GM10266 (cell line): ENCODE results near the gene ADAT3.

Experiments used
- DNase-seq: peaks from one replicate; pipeline ENCODE4 v3.0.0; 2012; ENCODE audit errors: extremely low spot score
- TF ChIP-seq, protein P1 (sequence below): IDR thresholded peaks from 2 replicates; pipeline ENCODE4 v1.5.1; 2012; ENCODE audit warnings: mild to moderate bottlenecking, low read depth; ENCODE audit not compliant: control insufficient read depth, insufficient read depth; ENCODE audit errors: missing control alignments

Gene ADAT3

DNA sequence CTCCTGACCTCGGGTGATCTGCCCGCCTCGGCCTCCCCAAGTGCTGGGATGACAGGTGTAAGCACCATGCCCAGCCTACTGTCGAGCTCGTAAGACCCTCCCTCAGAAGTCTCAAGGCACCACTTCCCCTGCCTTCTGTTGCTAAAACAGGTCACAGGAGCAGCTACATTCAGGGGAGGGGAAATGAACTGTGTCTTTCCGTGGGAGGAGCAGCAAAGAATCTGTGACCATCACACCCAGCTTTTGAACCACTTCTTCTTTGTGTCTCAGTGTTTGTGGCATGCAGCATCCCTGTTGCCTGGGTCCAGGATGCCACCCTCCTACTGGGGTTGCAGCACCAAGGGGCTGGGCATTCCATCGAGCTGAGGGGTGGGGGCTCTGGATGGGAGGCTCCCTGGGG is 28.0 kb downstream of the ADAT3 start:
- no peak for DNase-seq
- TF ChIP-seq, protein P1, sequence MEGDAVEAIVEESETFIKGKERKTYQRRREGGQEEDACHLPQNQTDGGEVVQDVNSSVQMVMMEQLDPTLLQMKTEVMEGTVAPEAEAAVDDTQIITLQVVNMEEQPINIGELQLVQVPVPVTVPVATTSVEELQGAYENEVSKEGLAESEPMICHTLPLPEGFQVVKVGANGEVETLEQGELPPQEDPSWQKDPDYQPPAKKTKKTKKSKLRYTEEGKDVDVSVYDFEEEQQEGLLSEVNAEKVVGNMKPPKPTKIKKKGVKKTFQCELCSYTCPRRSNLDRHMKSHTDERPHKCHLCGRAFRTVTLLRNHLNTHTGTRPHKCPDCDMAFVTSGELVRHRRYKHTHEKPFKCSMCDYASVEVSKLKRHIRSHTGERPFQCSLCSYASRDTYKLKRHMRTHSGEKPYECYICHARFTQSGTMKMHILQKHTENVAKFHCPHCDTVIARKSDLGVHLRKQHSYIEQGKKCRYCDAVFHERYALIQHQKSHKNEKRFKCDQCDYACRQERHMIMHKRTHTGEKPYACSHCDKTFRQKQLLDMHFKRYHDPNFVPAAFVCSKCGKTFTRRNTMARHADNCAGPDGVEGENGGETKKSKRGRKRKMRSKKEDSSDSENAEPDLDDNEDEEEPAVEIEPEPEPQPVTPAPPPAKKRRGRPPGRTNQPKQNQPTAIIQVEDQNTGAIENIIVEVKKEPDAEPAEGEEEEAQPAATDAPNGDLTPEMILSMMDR = no peak

DNA sequence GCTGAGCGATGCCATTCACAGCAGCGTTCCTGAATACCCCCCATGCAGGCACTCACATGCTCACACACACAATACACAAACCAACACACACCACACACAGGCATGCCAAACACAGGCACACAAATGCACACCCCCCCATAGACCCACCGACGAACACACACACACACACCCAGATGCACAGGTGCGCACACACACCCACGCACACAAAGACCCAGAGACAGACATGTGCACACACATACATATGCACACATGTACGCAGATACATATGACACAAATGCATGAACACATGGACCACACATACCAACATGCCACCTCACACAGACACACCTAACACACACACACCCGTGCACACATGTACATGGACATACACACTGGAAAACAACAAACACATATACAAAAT is 28.7 kb downstream of the ADAT3 start:
- TF ChIP-seq, protein P1 = no peak
- DNase-seq = no peak

DNA sequence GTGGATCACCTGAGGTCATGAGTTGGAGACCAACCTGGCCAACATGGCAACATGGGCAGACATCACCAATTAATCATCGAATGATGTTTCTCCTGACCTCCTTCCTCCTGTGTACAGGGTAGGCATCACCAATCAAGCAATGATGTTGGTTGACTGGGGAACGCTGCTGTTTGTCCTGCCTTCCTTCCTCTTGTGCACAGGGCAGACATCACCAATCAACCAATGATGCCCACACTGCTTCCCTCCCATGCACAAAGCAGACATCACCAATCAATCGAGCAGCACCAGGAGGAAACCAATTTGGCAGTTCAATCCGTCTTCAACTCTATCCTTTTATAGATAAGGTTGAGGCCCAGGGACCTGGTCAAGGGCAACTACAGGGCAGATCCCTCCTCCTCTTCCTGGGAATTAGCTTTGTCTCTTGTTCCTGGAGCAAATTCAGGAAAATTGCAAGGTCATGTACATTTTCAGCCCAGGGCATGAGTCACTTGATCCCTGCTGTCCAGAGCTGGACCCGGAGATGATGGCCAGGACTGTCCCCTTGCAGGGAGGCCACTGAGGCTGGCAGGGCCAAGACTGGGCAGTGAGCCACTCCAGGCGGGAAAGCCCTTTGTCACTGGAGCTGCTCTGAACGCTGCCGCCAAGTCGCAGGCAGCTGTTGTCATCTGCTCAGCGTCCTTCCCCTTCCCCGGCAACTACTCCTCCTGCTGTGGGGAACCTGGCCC is 30.4 kb downstream of the ADAT3 start:
- DNase-seq = no peak
- TF ChIP-seq, protein P1 = no peak

DNA sequence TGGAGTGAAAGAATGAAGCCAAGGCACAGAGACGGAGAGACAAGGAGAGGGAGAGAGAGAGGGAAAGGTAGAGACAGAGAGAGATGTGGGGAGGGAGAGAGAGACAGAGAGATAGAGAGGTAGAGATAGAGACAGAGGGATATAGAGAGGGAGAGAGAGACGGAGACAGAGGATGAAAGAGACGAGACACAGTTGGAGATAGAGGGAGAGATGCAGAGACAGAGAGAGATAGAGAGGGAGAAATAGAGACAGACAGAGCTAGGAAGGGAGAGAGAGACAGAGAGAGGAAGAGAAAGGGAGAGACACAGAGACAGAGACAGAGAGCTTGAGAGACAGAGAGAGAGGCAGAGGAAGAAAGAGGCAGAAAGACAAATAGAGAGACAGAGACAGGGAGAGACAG is 31.2 kb downstream of the ADAT3 start:
- TF ChIP-seq, protein P1 = no peak

DNA sequence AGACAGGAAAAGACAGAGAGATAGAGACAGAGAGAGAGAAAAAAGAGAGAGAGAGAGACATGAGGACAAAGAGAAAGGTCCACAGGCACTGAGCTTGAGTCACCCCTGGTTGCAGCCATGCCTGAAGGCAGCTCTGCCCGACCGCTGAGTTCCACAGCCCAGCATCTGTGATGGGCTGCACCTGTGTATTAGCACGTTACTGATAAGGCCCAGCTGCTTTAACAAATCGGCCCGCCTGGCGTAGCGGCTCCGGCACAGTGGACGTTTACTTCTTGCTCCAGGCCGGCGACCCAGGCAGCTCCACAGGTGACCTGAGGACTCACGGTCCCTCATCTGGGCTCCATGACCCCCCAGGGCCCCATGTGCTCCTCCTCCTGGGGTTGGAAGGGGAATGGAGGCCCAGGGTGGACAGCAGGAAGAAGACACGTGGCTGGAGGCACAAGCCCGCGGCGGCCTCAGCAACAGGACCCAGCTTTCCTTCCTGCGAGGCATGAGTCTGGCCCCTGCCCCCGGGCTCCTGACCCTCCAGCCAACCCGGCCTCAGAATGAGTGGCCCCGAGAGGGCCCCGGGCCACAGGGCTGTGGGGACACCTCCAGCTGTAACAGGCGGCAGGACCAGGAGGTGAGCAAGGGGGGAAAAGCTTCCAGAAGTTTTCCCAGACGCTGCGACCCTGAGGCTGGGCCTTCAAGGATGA is 31.9 kb downstream of the ADAT3 start:
- no peak for DNase-seq
- TF ChIP-seq, protein P1 = no peak

More for the DNA sequence above, 31.2 kb downstream of the ADAT3 start:
- DNase-seq = no peak

DNA sequence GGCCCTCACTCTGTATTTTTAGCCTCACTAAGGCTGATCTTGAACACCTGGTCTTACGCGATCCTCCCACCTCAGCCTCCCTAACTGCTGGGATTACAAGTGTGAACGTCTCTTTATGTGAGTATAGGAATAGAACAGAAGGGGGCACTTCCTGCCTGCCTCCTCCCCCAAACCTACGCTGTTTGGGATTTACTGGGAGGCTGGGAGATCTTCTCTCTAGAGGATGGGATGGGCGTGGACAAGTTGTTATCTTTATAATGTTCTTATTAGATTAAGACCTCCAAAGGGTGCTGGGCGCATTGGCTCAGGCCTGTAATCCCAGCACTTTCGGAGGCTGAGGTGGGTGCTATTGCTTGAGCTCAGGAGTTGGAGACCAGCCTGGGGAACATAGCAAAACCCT is 32.9 kb downstream of the ADAT3 start:
- TF ChIP-seq, protein P1 = no peak
- DNase-seq = no peak
